Testis (tissue), 2 donors: ENCODE results near the gene COPZ1.

ENCODE experiments used
- POLR2A ChIP-seq: fragments of 450-650 bp; IDR thresholded peaks from one replicate; pipeline ENCODE4 v1.6.1; 2017; ENCODE audit warnings: antibody characterized with exemption, mild to moderate bottlenecking, moderate library complexity
- TF ChIP-seq, protein P1 (sequence below), 3 experiments: fragments of 450-650 bp in 2 of 3; fragments of 200-600 bp in 1 of 3; sonication (generic) in 1 of 3; IDR thresholded peaks; one replicate each; pipeline ENCODE4 v1.5.1; 2016 to 2019; ENCODE audit warnings: antibody characterized with exemption in 3 of 3, mild to moderate bottlenecking in 2 of 3, moderate library complexity in 1 of 3

DNA sequence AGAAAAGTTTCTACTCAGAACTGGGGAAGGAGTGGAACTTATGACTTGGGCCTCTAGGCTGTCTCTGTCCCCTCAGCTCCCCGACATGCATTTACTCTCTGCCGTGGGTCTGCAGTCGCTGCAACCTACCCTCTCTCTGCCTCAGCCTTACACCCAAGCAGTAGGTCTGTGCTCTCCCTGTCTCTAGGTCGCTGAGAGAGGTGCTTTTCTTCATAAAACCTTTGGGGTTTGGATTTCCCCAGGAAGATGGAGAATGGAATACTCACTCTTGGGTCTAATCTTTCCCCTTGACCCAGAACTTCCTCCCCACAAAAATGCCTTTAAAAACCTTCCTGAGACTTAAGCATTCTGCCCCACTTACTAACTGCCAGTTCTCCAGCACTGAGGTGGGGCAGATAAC is 26.4 kb downstream of the COPZ1 start:
- TF ChIP-seq POLR2A: no peak
- TF ChIP-seq, protein P1, sequence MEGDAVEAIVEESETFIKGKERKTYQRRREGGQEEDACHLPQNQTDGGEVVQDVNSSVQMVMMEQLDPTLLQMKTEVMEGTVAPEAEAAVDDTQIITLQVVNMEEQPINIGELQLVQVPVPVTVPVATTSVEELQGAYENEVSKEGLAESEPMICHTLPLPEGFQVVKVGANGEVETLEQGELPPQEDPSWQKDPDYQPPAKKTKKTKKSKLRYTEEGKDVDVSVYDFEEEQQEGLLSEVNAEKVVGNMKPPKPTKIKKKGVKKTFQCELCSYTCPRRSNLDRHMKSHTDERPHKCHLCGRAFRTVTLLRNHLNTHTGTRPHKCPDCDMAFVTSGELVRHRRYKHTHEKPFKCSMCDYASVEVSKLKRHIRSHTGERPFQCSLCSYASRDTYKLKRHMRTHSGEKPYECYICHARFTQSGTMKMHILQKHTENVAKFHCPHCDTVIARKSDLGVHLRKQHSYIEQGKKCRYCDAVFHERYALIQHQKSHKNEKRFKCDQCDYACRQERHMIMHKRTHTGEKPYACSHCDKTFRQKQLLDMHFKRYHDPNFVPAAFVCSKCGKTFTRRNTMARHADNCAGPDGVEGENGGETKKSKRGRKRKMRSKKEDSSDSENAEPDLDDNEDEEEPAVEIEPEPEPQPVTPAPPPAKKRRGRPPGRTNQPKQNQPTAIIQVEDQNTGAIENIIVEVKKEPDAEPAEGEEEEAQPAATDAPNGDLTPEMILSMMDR (IDR thresholded peaks at IDR 0.05): no peak
